Body of pancreas (tissue), 4 donors: ENCODE measurements around the gene CADM1.

Source experiments
- CTCF ChIP-seq, 7 experiments: fragments of 450-650 bp in 4 of 7; fragments of 200-600 bp in 3 of 7; sonication (generic) in 3 of 7; IDR thresholded peaks; one replicate each; pipeline ENCODE4 v1.5.1; 2016 to 2019; ENCODE audit warnings: antibody characterized with exemption in 7 of 7
- POLR2A ChIP-seq, 3 donors: fragments of 450-650 bp; IDR thresholded peaks; one replicate each; pipeline ENCODE4 v1.6.1; 2016; ENCODE audit warnings: antibody characterized with exemption in 3 of 3, mild to moderate bottlenecking in 2 of 3

- TF ChIP-seq CTCF (IDR thresholded peaks at IDR 0.05) (no peak), POLR2A (IDR thresholded peaks at IDR 0.05) (no peak)
Observed at GRCh38 chr11:115464269-115464668, 39.9 kb downstream of the CADM1 start.
